Prostate gland (tissue), 2 donors: ENCODE data around the gene LRRC8E. TPM values are rescaled to one million over a fixed set of nuclear protein-coding genes. Genes with fewer than 3 reads are reported as not detected.

ENCODE experiments used
- DNase-seq: peaks from one replicate; pipeline ENCODE4 v3.0.0-alpha.2; 2019; ENCODE audit warnings: low spot score
- H3K27ac ChIP-seq, 2 donors: fragments of 200-600 bp; sonication (generic); 2 replicates each; pipeline ENCODE4 v1.5.1; 2017 to 2019
- H3K27me3 ChIP-seq: fragments of 200-600 bp; sonication (generic); replicated peaks from 2 replicates; pipeline ENCODE4 v1.5.1; 2019; ENCODE audit not compliant: insufficient read depth
- H3K36me3 ChIP-seq, 2 donors: fragments of 200-600 bp; sonication (generic); 1 replicate in 1 of 2; 2 replicates in 1 of 2; pipeline versions ENCODE4 v1.5.1 to v1.8.1; 2017 to 2019
- H3K4me1 ChIP-seq: fragments of 200-600 bp; sonication (generic); replicated peaks from 2 replicates; pipeline ENCODE4 v1.5.1; 2019
- H3K4me3 ChIP-seq, 2 donors: fragments of 200-600 bp; sonication (generic); 2 replicates each; pipeline ENCODE4 v1.5.1; 2017 to 2019
- H3K9me3 ChIP-seq: fragments of 200-600 bp; sonication (generic); 2 replicates; pipeline ENCODE4 v1.5.1; 2017
- POLR2A ChIP-seq: fragments of 450-650 bp; IDR thresholded peaks from one replicate; pipeline ENCODE4 v1.6.1; 2016; ENCODE audit warnings: antibody characterized with exemption, mild to moderate bottlenecking
- POLR2AphosphoS5 ChIP-seq: sonication (generic); formaldehyde crosslinking; IDR thresholded peaks from one replicate; pipeline ENCODE4 v1.6.1; 2017; ENCODE audit warnings: antibody characterized with exemption
- WGBS: methylation state at CpG from one replicate; pipeline ENCODE4 v1.1.5; 2018; 5-methylcytosine and 5-hydroxymethylcytosine counted together
- intact Hi-C: fragments of 100-400 bp; cut with DNase I; formaldehyde crosslinking; loops from one replicate; pipeline ENCODE4 v1.14.2; 2022
- total RNA-seq, 2 donors: library from RNA; depleted of rRNA; stranded (reverse); fragments of >200 nt; gene quantifications; one replicate each; pipeline ENCODE4 v1.1.0, GENCODE V29; 2016
- TF ChIP-seq, protein P1 (sequence below), 4 experiments: fragments of 200-600 bp in 2 of 4; fragments of 450-650 bp in 2 of 4; sonication (generic) in 2 of 4; IDR thresholded peaks; 1 replicate in 3 of 4; 2 replicates in 1 of 4; pipeline ENCODE4 v1.5.1; 2016 to 2019; ENCODE audit warnings: antibody characterized with exemption in 4 of 4, mild to moderate bottlenecking in 2 of 4, moderate library complexity in 2 of 4

LRRC8E gene
- total RNA-seq, 2 donors from 2014 or later = 4.8 to 11.7 TPM

DNA sequence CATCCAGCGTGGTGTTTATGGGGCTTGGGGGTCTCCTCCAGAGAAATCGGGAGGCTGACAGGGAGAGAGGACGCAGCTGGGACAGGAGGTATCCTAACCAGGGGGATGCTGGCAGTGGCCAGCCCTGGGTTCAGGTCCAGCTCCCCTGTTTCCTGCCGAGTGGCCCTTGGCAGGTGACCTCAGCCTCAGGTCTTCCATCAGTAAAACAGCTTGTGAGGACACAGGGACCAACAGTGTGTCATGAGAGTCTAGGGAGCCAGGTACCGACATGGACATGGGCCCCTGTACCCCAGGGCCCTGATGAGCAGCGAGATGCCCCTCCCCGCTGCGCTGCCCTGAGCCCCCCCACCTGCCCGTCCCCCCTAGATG lies 38.7 kb upstream of the LRRC8E start:
- H3K36me3 ChIP-seq = no peaks in the 10 kb centered on the region
- H3K4me3 ChIP-seq = no peak overlapping the region
- WGBS = 84% methylated on average over 9 of the region's 9 CpGs
- no peak for DNase-seq
- no peak for TF ChIP-seq POLR2AphosphoS5
- TF ChIP-seq, protein P1, sequence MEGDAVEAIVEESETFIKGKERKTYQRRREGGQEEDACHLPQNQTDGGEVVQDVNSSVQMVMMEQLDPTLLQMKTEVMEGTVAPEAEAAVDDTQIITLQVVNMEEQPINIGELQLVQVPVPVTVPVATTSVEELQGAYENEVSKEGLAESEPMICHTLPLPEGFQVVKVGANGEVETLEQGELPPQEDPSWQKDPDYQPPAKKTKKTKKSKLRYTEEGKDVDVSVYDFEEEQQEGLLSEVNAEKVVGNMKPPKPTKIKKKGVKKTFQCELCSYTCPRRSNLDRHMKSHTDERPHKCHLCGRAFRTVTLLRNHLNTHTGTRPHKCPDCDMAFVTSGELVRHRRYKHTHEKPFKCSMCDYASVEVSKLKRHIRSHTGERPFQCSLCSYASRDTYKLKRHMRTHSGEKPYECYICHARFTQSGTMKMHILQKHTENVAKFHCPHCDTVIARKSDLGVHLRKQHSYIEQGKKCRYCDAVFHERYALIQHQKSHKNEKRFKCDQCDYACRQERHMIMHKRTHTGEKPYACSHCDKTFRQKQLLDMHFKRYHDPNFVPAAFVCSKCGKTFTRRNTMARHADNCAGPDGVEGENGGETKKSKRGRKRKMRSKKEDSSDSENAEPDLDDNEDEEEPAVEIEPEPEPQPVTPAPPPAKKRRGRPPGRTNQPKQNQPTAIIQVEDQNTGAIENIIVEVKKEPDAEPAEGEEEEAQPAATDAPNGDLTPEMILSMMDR (IDR thresholded peaks at IDR 0.05) = no peak
- no peak for TF ChIP-seq POLR2A
- no peaks in the 10 kb centered on the region for H3K27me3 ChIP-seq
- no peaks in the 10 kb centered on the region for H3K9me3 ChIP-seq
- intact Hi-C loops = no loop called here
- H3K27ac ChIP-seq = no peak overlapping the region
- no peaks in the 10 kb centered on the region for H3K4me1 ChIP-seq

DNA sequence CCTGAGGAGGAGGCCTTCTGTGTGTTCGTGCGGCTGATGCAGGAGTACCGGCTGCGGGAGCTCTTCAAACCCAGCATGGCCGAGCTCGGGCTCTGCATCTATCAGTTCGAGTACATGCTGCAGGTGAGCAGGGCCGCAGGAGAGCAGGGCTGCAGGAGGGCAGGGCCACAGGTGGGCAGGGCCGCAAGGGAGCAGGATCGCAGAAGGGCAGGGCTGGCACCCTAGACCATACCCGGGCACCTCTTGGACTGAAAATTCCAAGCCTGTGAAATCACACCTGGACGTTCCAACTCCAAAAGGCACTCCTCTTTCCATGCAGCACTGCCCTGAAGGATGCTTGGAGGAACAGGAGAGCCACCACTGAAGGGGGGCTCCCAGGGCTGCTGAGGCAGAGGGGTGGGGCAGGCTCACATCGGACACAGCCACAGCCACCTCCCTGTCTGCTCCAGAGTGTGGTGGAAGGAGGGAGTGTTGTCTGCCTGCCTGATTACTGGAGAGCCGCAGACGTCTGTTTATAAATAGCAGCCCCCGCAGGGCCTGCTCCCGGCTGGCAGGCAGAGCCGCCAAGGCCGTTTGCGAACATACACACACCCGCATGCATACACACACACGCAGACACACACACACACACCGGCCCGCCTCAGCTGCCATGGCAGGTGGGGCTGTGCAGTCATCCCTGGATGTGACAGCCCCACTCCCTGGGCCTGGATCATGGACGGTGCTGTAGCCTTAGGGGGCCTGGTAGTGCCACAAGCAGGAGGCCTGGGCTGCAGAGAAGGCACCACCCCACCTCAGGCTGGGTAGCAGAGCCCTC lies 38.1 kb upstream of the LRRC8E start:
- no peaks in the 10 kb centered on the region for H3K9me3 ChIP-seq
- no peak for TF ChIP-seq POLR2A
- TF ChIP-seq, protein P1 (IDR thresholded peaks at IDR 0.05) = no peak
- no peak for TF ChIP-seq POLR2AphosphoS5
- intact Hi-C loops = loop anchor here (10.0 kb wide), 1 partner anchor 405 kb away; no protein-coding TSS in a partner anchor
- DNase-seq = no peak
- WGBS = 57% methylated on average over 24 of the region's 25 CpGs
- H3K27me3 ChIP-seq = no peaks in the 10 kb centered on the region
- no peak overlapping the region for H3K4me3 ChIP-seq
- H3K36me3 ChIP-seq = no peaks in the 10 kb centered on the region
- no peak overlapping the region for H3K27ac ChIP-seq
- H3K4me1 ChIP-seq = no peaks in the 10 kb centered on the region

DNA sequence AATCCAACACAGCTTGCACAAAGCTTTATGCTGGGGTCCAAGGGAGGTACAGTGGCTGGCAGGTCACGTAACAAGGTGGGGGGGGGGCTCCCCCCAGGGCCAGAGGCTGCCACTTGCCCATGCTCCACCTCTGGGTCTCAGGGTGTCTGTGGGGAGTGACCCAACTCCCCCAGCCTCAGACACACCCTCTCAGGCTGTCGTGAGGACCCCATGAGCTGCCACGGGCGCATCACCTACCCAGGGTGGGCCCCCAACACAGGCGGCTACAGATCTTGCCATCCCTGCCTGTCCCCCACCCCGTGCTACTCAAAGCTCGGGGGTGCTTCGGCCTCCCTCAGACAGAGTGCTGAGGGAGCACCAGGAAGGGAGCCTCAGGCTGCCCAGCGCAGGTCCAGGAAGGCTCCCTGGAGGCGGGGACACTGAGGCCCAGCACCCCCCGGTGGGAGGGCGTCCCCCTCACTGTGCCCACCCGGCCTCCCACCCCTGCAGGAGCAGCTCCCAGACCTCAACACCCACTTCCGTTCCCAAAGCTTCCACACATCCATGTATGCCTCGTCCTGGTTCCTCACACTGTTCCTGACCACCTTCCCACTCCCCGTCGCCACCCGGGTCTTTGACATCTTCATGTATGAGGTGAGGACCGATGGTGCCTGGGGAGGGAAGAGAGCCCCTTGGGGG lies 37.2 kb upstream of the LRRC8E start:
- H3K27me3 ChIP-seq = no peaks in the 10 kb centered on the region
- no peaks in the 10 kb centered on the region for H3K9me3 ChIP-seq
- 91% methylated on average over 14 of the region's 19 CpGs for WGBS
- DNase-seq = no peak
- no peaks in the 10 kb centered on the region for H3K4me1 ChIP-seq
- H3K4me3 ChIP-seq = no peak overlapping the region
- TF ChIP-seq, protein P1 (IDR thresholded peaks at IDR 0.05) = no peak
- no peak for TF ChIP-seq POLR2A
- no peak for TF ChIP-seq POLR2AphosphoS5
- H3K36me3 ChIP-seq = no peaks in the 10 kb centered on the region
- no peak overlapping the region for H3K27ac ChIP-seq
- intact Hi-C loops = loop anchor here (10.0 kb wide), 1 partner anchor 404 kb away; no protein-coding TSS in a partner anchor

DNA sequence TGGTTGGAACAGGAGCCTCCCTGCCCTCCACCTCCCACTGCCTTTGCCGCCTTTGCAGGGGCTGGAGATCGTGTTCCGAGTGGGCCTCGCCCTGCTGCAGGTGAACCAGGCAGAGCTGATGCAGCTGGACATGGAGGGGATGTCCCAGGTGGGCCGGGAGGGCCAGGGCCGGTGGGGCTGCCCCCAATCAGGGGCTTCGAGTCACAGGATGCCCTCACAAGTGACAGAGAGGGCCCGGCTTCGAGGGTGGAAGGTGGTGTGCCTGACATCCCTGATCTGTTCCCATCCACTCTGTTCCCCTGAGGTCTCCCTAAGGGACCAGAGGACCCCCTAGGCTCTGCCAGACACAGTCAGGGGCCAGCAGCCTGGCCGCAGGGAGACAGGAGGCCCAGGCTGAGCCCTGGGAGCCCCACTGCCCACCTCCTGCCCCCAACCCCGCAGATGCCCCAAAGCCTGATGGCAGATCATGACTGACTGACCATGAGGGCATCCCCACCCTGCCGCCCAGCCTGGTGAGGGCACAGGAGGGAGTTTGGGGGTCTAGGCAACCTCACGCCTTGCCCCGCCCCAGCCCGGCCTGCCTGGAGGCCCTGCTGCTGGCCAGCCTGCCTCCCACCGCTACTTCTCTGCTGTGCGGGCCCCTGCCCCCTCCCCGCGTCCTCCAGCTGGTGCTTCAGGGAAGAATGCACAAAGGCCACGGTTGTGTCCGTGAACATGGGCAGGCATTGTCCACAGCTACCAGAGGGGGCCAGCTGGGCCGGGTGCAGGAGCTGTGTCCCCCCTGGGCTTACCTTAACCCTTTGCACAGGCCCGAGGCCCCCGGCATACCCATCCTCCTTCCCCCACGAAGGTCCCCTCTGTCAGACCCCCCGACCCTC lies 36.4 kb upstream of the LRRC8E start:
- no peaks in the 10 kb centered on the region for H3K9me3 ChIP-seq
- no peaks in the 10 kb centered on the region for H3K27me3 ChIP-seq
- 90% methylated on average over 18 of the region's 26 CpGs for WGBS
- DNase-seq = no peak
- no peaks in the 10 kb centered on the region for H3K4me1 ChIP-seq
- intact Hi-C loops = loop anchor here (10.0 kb wide), 1 partner anchor 403 kb away; no protein-coding TSS in a partner anchor
- TF ChIP-seq POLR2A = no peak
- TF ChIP-seq POLR2AphosphoS5 = no peak
- TF ChIP-seq, protein P1 (IDR thresholded peaks at IDR 0.05) = no peak
- no peaks in the 10 kb centered on the region for H3K36me3 ChIP-seq
- no peak overlapping the region for H3K27ac ChIP-seq
- no peak overlapping the region for H3K4me3 ChIP-seq
